Uterus (tissue), 4 donors: ENCODE data around the gene MSI1. TPM values are rescaled to one million over a fixed set of nuclear protein-coding genes. Genes with fewer than 3 reads are reported as not detected.

Experiments
- DNase-seq, 2 donors: peaks; one replicate each; pipeline ENCODE4 v3.0.0-alpha.2; 2019 to 2020
- H3K27ac ChIP-seq, 2 donors: fragments of 200-600 bp; sonication (generic); 1 replicate in 1 of 2; 2 replicates in 1 of 2; pipeline ENCODE4 v1.5.1; 2016 to 2018
- H3K27me3 ChIP-seq, 2 donors: fragments of 200-600 bp; sonication (generic); one replicate each; pipeline ENCODE4 v1.5.1; 2018 to 2019; ENCODE audit warnings: control low read depth in 1 of 2
- H3K36me3 ChIP-seq, 2 donors: fragments of 200-600 bp; sonication (generic); one replicate each; pipeline ENCODE4 v1.5.1; 2019; ENCODE audit warnings: control low read depth in 1 of 2
- H3K4me1 ChIP-seq, 2 donors: fragments of 200-600 bp; sonication (generic); one replicate each; pipeline ENCODE4 v1.5.1; 2018 to 2019; ENCODE audit warnings: control low read depth in 1 of 2
- H3K4me3 ChIP-seq, 2 donors: fragments of 200-600 bp; sonication (generic); 1 replicate in 1 of 2; 2 replicates in 1 of 2; pipeline ENCODE4 v1.5.1; 2018 to 2019; ENCODE audit warnings: mild to moderate bottlenecking in 1 of 2
- H3K9me3 ChIP-seq, 2 donors: fragments of 200-600 bp; sonication (generic); one replicate each; pipeline ENCODE4 v1.5.1; 2019; ENCODE audit warnings: control low read depth in 1 of 2
- POLR2A ChIP-seq, 2 donors: fragments of 450-650 bp; IDR thresholded peaks; one replicate each; pipeline ENCODE4 v1.6.1; 2016; ENCODE audit warnings: antibody characterized with exemption in 2 of 2, mild to moderate bottlenecking in 1 of 2, moderate library complexity in 1 of 2
- intact Hi-C: fragments of 100-400 bp; cut with DNase I; formaldehyde crosslinking; loops from one replicate; pipeline ENCODE4 v1.15.1; 2023; ENCODE audit warnings: low total_unique reads
- total RNA-seq, 4 donors: library from RNA; depleted of rRNA in 3 of 4; stranded (reverse); fragments of >200 nt in 3 of 4; gene quantifications; one replicate each; pipeline versions ENCODE4 v1.1.0 to v1.2.4, GENCODE V29; 2014 to 2023
- TF ChIP-seq, protein P1 (sequence below), 4 experiments: fragments of 200-600 bp in 2 of 4; fragments of 450-650 bp in 2 of 4; sonication (generic) in 2 of 4; IDR thresholded peaks; one replicate each; pipeline ENCODE4 v1.5.1; 2016 to 2019; ENCODE audit warnings: antibody characterized with exemption in 4 of 4, mild to moderate bottlenecking in 2 of 4, moderate library complexity in 1 of 4
- donor health status: DM: yes; HTN: yes; CAD: no.

MSI1 gene
- total RNA-seq, 4 donors from 2014 or later: 0.29 to 12.0 (median 2.9) TPM; not detected in 1

DNA sequence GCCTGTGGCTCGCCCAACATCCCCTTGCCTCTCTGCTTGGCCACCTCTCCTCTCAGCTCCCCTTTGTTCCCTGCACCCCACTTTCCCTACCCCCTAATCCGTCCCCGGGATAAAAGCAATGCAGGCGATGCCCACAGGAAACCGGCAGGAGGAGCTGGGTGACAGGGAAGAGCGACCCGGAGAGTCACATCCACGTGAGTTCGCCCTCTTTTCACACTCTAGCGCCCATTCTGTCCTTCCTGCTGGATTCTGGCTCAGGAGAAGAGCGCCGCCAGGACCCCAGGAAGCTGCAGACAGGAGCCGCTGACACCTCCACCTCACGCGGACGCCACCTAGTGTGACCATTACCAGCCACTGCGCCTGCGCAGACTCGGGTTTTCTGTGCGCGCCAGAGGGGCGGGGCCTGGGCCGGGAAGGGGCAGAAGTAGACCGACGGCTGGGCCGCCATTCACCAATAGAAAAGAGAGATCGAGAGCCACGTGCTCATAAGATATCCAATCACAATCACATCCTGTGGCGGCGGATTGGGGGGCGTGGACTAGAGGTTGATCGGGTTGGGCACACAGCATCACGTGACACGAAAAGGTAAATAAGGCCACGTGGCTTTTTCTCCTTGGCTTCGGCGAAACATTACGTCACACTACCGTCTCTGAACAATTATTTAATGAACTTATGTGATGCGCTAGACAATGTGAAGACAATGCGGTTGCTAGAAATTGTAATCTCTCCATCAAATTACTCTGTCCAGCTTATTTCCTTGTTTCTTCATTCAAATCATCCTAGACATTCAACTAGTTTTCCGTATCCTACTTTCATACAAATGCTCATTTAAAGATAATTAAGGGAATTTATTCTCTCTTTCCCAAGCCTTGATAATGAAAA lies 51.5 kb downstream of the MSI1 start:
- Histone ChIP-seq H3K4me3 (peak overlapping the region; percentile 53 to 55), H3K27ac (peak overlapping the region; percentile 76 to 84), H3K4me1 (peaks cover 0 to 4% of the 10 kb centered on the region in 2 donors), H3K27me3 (no peaks in the 10 kb centered on the region), H3K9me3 (no peaks in the 10 kb centered on the region), H3K36me3 (no peaks in the 10 kb centered on the region)
- peak; percentile 99 to 100 for DNase-seq
- intact Hi-C loops: loop anchor here (5.0 kb wide), 1 partner anchor 1445 kb away; no protein-coding TSS in a partner anchor
- TF ChIP-seq POLR2A (IDR thresholded peaks at IDR 0.05): peak; percentile 91 to 93
- TF ChIP-seq, protein P1, sequence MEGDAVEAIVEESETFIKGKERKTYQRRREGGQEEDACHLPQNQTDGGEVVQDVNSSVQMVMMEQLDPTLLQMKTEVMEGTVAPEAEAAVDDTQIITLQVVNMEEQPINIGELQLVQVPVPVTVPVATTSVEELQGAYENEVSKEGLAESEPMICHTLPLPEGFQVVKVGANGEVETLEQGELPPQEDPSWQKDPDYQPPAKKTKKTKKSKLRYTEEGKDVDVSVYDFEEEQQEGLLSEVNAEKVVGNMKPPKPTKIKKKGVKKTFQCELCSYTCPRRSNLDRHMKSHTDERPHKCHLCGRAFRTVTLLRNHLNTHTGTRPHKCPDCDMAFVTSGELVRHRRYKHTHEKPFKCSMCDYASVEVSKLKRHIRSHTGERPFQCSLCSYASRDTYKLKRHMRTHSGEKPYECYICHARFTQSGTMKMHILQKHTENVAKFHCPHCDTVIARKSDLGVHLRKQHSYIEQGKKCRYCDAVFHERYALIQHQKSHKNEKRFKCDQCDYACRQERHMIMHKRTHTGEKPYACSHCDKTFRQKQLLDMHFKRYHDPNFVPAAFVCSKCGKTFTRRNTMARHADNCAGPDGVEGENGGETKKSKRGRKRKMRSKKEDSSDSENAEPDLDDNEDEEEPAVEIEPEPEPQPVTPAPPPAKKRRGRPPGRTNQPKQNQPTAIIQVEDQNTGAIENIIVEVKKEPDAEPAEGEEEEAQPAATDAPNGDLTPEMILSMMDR (IDR thresholded peaks at IDR 0.05): peak; percentile 52 to 75 (median 67)

DNA sequence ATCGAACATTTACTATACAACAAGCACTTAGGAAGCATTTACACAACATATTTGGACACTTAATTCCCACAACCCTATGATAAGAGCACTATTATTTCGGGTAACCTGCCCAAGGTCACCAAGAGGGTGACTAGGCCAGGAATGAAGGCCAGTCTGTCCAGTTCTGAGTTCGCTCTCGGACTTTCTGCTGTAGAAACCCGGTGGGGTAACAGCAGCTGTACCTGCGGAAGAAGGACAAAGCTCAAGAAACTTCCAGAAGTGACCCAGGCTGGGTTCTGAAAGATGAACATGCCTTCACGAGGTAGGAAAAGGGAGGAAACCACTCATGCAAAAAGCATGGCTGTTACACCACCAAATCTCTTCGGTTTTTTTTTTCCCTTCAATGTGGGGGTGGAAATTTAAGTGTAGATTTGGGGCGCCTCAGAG lies 52.2 kb downstream of the MSI1 start:
- Histone ChIP-seq H3K27ac (peak overlapping the region; percentile 76 to 84), H3K4me1 (peaks cover 0 to 4% of the 10 kb centered on the region in 2 donors), H3K36me3 (no peaks in the 10 kb centered on the region), H3K9me3 (no peaks in the 10 kb centered on the region), H3K4me3 (peak overlapping the region; percentile 53 to 55), H3K27me3 (no peaks in the 10 kb centered on the region)
- DNase-seq: no peak
- intact Hi-C loops: loop anchor here (5.0 kb wide), 1 partner anchor 1445 kb away; no protein-coding TSS in a partner anchor
- TF ChIP-seq, protein P1 (IDR thresholded peaks at IDR 0.05): no peak
- no peak for TF ChIP-seq POLR2A (IDR thresholded peaks at IDR 0.05)

DNA sequence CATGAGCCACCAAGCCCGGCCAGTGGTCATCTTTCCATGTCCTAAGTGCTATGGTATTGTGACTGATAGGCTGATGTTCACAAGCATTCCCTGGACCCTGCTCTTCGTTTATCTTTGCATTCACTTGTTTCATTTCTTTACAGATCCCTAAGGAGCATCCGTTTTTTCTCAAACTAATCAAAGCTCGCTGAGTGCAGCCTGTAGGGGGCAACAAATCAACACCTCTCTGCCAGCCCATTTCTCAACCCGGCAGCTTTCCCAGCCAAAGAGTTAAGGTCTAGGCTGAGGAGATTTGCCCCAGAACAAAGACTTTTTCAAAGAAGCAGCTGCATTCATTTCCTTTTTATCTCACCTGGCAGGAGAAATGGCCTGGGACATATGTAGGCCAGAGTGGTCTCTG lies 54.7 kb downstream of the MSI1 start:
- no peak for TF ChIP-seq POLR2A (IDR thresholded peaks at IDR 0.05)
- TF ChIP-seq, protein P1 (IDR thresholded peaks at IDR 0.05): no peak

DNA sequence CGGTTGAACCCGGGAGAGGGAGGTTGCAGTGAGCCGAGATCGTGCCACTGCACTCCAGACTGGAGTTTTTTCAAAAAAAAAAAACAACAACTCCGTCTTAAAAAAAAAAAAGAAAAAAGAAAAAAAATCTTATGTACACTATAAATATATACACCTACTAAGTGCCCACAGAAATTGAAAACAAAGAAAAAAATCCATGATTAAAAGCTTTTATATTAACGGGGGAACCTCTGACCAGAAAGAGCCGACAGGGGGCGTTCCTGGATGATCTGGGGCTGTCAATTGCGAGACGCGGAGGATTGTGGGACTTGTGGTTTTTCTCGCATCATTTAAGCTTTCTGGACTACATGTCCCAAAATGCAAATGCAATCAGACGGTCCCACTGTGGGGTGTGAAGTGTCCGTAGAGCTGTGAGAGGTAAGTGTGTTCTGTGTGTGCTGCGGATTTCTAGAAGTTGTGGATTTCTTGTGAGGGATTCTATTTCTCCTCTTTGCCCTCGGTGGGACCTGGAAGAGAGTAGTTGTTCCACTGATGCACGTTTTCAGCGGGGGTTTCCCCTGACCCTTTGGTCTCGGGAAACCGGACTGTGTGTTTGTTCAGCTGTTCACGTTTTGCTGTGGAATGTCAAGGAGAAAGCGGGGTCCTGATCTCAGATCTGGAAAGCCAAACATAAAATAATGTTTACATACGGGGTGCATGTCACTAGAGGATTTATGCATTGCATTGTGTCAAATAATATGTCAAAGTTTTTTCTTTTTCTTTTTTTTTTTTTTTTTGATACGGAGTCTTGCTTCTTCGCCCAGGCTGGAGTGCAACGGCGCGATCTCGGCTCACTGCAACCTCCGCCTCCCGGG lies 66.8 kb downstream of the MSI1 start, which contains the start of gene SIRT4:
Gene SIRT4 (plus strand): TSS at position 360 of the 854 bp plus-strand sequence. CDS start 1,241 bp downstream, outside the sequence.
- intact Hi-C loops: no loop called here
- H3K27ac ChIP-seq: peak within 1 kb of the TSS; percentile 46 to 90
- TF ChIP-seq POLR2A (IDR thresholded peaks at IDR 0.05): peak; percentile 17 to 26
- TF ChIP-seq, protein P1 (IDR thresholded peaks at IDR 0.05): peak; percentile 63 to 86 (median 82)

More for the DNA sequence above, 54.7 kb downstream of the MSI1 start:
- intact Hi-C loops: no loop called here
- H3K4me1 ChIP-seq: peaks cover 0 to 4% of the 10 kb centered on the region in 2 donors
- H3K27ac ChIP-seq: no peak overlapping the region
- no peaks in the 10 kb centered on the region for H3K27me3 ChIP-seq
- DNase-seq: no peak
- no peaks in the 10 kb centered on the region for H3K9me3 ChIP-seq
- H3K4me3 ChIP-seq: no peak overlapping the region
- no peaks in the 10 kb centered on the region for H3K36me3 ChIP-seq

More for the DNA sequence above, 66.8 kb downstream of the MSI1 start, which contains the start of gene SIRT4:
- peak; percentile 83 to 93 for DNase-seq
- H3K27me3 ChIP-seq: no peaks in the 10 kb centered on the region
- H3K36me3 ChIP-seq: no peaks in the 10 kb centered on the region
- no peaks in the 10 kb centered on the region for H3K4me1 ChIP-seq
- H3K9me3 ChIP-seq: no peaks in the 10 kb centered on the region
- H3K4me3 ChIP-seq: peak within 1 kb of the TSS; percentile 48 to 78
